IMR-90 (cell line): ENCODE data around the gene BAIAP2. TPM values are rescaled to one million over a fixed set of nuclear protein-coding genes. Genes with fewer than 3 reads are reported as not detected.

Source experiments
- ATAC-seq: fragments of 200-7000 bp; cut with Tn5 transposase; 2 replicates; pipeline ENCODE4 v1.9.1; 2020; ENCODE audit warnings: low read depth, mild to moderate bottlenecking, moderate library complexity
- BruUV-seq: library from RNA; stranded (reverse); fragments of 400-500 nt; replicated peaks from 2 replicates; lab custom pipeline; 2021; lab: Mats Ljungman, UMichigan
- CTCF ChIA-PET: fragments of 300-600 bp; formaldehyde crosslinking; extraction: SDS; loops from one replicate; lab custom pipeline; 2021; ENCODE audit warnings: antibody characterized with exemption; lab: Yijun Ruan, JAX
- POLR2A ChIA-PET: fragments of 300-600 bp; sonication (Branson Sonifier 250); formaldehyde crosslinking; loops from one replicate; lab custom pipeline; 2022; ENCODE audit warnings: antibody characterized with exemption; ENCODE audit not compliant: unreplicated experiment; lab: Charles Lee
- DNase-seq: peaks from one replicate; pipeline ENCODE4 v3.0.0; 2013
- H2AFZ ChIP-seq: replicated peaks from 2 replicates; pipeline ENCODE3; 2013; ENCODE audit warnings: low read length, mild to moderate bottlenecking; ENCODE audit not compliant: poor library complexity
- H2AK5ac ChIP-seq: 2 replicates; pipeline ENCODE4 v1.6.1; 2013; ENCODE audit warnings: low read depth, low read length, inconsistent platforms
- H2AK9ac ChIP-seq: replicated peaks from 2 replicates; pipeline ENCODE3; 2013; ENCODE audit warnings: mild to moderate bottlenecking, low read depth, low read length, moderate library complexity; ENCODE audit not compliant: poor library complexity
- H2BK120ac ChIP-seq: 2 replicates; pipeline ENCODE4 v1.6.1; 2013; ENCODE audit warnings: low read depth, low read length, inconsistent platforms
- H2BK15ac ChIP-seq: 3 replicates; pipeline ENCODE4 v1.6.1; 2013; ENCODE audit warnings: low read depth, low read length, inconsistent platforms
- H2BK20ac ChIP-seq: 2 replicates; pipeline ENCODE4 v1.6.1; 2013; ENCODE audit warnings: low read depth, mild to moderate bottlenecking, inconsistent platforms, low read length, moderate library complexity
- H2BK5ac ChIP-seq: 2 replicates; pipeline ENCODE4 v1.6.1; 2013; ENCODE audit warnings: mild to moderate bottlenecking, low read depth, low read length, inconsistent platforms; ENCODE audit not compliant: poor library complexity, severe bottlenecking
- H3K14ac ChIP-seq: replicated peaks from 2 replicates; pipeline ENCODE4 v1.6.1; 2013; ENCODE audit warnings: low read depth, low read length, inconsistent platforms
- H3K18ac ChIP-seq: 2 replicates; pipeline ENCODE4 v1.6.1; 2013; ENCODE audit warnings: low read depth, low read length, control low read depth
- H3K23ac ChIP-seq: 2 replicates; pipeline ENCODE4 v1.6.1; 2013; ENCODE audit warnings: low read depth, low read length, inconsistent platforms
- H3K27ac ChIP-seq: 2 replicates; pipeline ENCODE4 v1.5.1; 2013; ENCODE audit warnings: mild to moderate bottlenecking, control low read depth, low read length; ENCODE audit not compliant: insufficient read depth
- H3K27me3 ChIP-seq: 2 replicates; pipeline ENCODE4 v1.6.1; 2013; ENCODE audit warnings: low read length; ENCODE audit not compliant: control insufficient read depth, insufficient read depth
- H3K36me3 ChIP-seq: 2 replicates; pipeline ENCODE4 v1.6.1; 2013; ENCODE audit warnings: low read length, mixed read lengths; ENCODE audit not compliant: control insufficient read depth, insufficient read depth
- H3K4ac ChIP-seq: 2 replicates; pipeline ENCODE4 v1.6.1; 2013; ENCODE audit warnings: low read depth, low read length, inconsistent platforms
- H3K4me1 ChIP-seq: 2 replicates; pipeline ENCODE4 v1.6.1; 2013; ENCODE audit warnings: low read length, mixed read lengths; ENCODE audit not compliant: control insufficient read depth, insufficient read depth
- H3K4me2 ChIP-seq: 2 replicates; pipeline ENCODE4 v1.6.1; 2013; ENCODE audit warnings: low read depth, mild to moderate bottlenecking, control low read depth, low read length, moderate library complexity
- H3K4me3 ChIP-seq: 2 replicates; pipeline ENCODE4 v1.5.1; 2013; ENCODE audit warnings: low read depth, mild to moderate bottlenecking, control low read depth, low read length, moderate library complexity; ENCODE audit not compliant: insufficient read depth
- H3K56ac ChIP-seq: 2 replicates; pipeline ENCODE4 v1.6.1; 2013; ENCODE audit warnings: low read length, inconsistent platforms; ENCODE audit not compliant: insufficient read depth; ENCODE audit errors: extremely low read depth
- H3K79me1 ChIP-seq, 2 experiments: 2 replicates each; pipeline ENCODE4 v1.6.1; 2013; ENCODE audit warnings: low read length in 2 of 2, inconsistent platforms in 1 of 2, low read depth in 1 of 2
- H3K9ac ChIP-seq: 2 replicates; pipeline ENCODE4 v1.6.1; 2013; ENCODE audit warnings: low read depth, low read length, control low read depth
- H3K9me1 ChIP-seq: 2 replicates; pipeline ENCODE4 v1.6.1; 2013; ENCODE audit warnings: low read length, inconsistent platforms; ENCODE audit not compliant: insufficient read depth
- H3K9me3 ChIP-seq: 2 replicates; pipeline ENCODE4 v1.6.1; 2013; ENCODE audit warnings: low read length; ENCODE audit not compliant: control insufficient read depth, insufficient read depth
- H4K20me1 ChIP-seq: 2 replicates; pipeline ENCODE4 v1.6.1; 2013; ENCODE audit warnings: low read length, inconsistent platforms; ENCODE audit not compliant: insufficient read depth
- H4K5ac ChIP-seq: 2 replicates; pipeline ENCODE4 v1.6.1; 2013; ENCODE audit warnings: mild to moderate bottlenecking, low read depth, low read length, control low read depth
- H4K8ac ChIP-seq, 2 experiments: 2 replicates each; pipeline ENCODE4 v1.6.1; 2013; ENCODE audit warnings: low read depth in 2 of 2, low read length in 2 of 2, control low read depth in 1 of 2, inconsistent platforms in 1 of 2
- H4K91ac ChIP-seq: 2 replicates; pipeline ENCODE4 v1.6.1; 2013; ENCODE audit warnings: low read depth, low read length, inconsistent platforms; ENCODE audit not compliant: insufficient read depth
- BHLHE40 ChIP-seq: fragments of 150-350 bp; IDR thresholded peaks from 2 replicates; pipeline ENCODE4 v1.6.1; 2016; ENCODE audit warnings: mild to moderate bottlenecking, low read depth, low read length
- CEBPB ChIP-seq: IDR thresholded peaks from 2 replicates; pipeline ENCODE4 v1.6.1; 2012; ENCODE audit warnings: low read depth, low read length, improper control_type of control experiment
- CHD1 ChIP-seq: IDR thresholded peaks from 2 replicates; pipeline ENCODE4 v1.6.1; 2012; ENCODE audit warnings: low read depth, low read length, improper control_type of control experiment
- CTCF ChIP-seq: conservative IDR thresholded peaks from 2 replicates; pipeline ENCODE4 v1.5.1; 2012; ENCODE audit warnings: mild to moderate bottlenecking, low read depth, low read length, improper control_type of control experiment
- ELK1 ChIP-seq: fragments of 150-350 bp; IDR thresholded peaks from 2 replicates; pipeline ENCODE4 v1.6.1; 2016; ENCODE audit warnings: low read depth, mild to moderate bottlenecking, low read length, moderate library complexity, borderline replicate concordance
- FOS ChIP-seq: fragments of 150-350 bp; IDR thresholded peaks from 2 replicates; pipeline ENCODE4 v1.6.1; 2016; ENCODE audit warnings: low read depth, low read length
- MAFK ChIP-seq: IDR thresholded peaks from 2 replicates; pipeline ENCODE4 v1.6.1; 2012; ENCODE audit warnings: low read depth, low read length, improper control_type of control experiment
- MAZ ChIP-seq: IDR thresholded peaks from 2 replicates; pipeline ENCODE4 v1.6.1; 2012; ENCODE audit warnings: low read depth, mild to moderate bottlenecking, low read length, improper control_type of control experiment, moderate library complexity, borderline replicate concordance
- MXI1 ChIP-seq: IDR thresholded peaks from 2 replicates; pipeline ENCODE4 v1.6.1; 2012; ENCODE audit warnings: low read depth, mild to moderate bottlenecking, low read length, moderate library complexity, borderline replicate concordance
- NFE2L2 ChIP-seq: fragments of 150-350 bp; IDR thresholded peaks from 2 replicates; pipeline ENCODE4 v1.6.1; 2016; ENCODE audit warnings: low read depth, mild to moderate bottlenecking, low read length
- POLR2A ChIP-seq: IDR thresholded peaks from 2 replicates; pipeline ENCODE4 v1.6.1; 2012; ENCODE audit warnings: mild to moderate bottlenecking, low read depth, low read length
- RFX5 ChIP-seq: IDR thresholded peaks from 2 replicates; pipeline ENCODE4 v1.8.0; 2012; ENCODE audit warnings: low read depth, mild to moderate bottlenecking, low read length, moderate library complexity
- SMC3 ChIP-seq: fragments of 150-350 bp; IDR thresholded peaks from 2 replicates; pipeline ENCODE4 v1.6.1; 2016; ENCODE audit warnings: low read depth, mild to moderate bottlenecking, antibody characterized with exemption, low read length, moderate library complexity
- USF2 ChIP-seq: fragments of 150-350 bp; IDR thresholded peaks from 2 replicates; pipeline ENCODE4 v1.6.1; 2017; ENCODE audit warnings: mild to moderate bottlenecking, antibody characterized with exemption, low read length, low read depth
- WGBS, 2 experiments: methylation state at CpG; one replicate each; pipeline versions ENCODE4 v1.1.5 to v1.1.7; 2013; ENCODE audit warnings: missing lambda C conversion rate in 2 of 2; ENCODE audit not compliant: insufficient read length in 1 of 2; ENCODE audit errors: extremely low coverage in 2 of 2; 5-methylcytosine and 5-hydroxymethylcytosine counted together
- dilution Hi-C: fragments of 300-500 bp; cut with HindIII; formaldehyde crosslinking; loops from one replicate; pipeline ENCODE4 v1.14.3; 2018; ENCODE audit warnings: low sequenced_read_pairs; ENCODE audit not compliant: unreplicated experiment
- in situ Hi-C: fragments of 300-500 bp; cut with MboI; formaldehyde crosslinking; loops from 3 replicates; pipeline ENCODE4 v1.14.3; 2019; ENCODE audit warnings: low sequenced_read_pairs, inconsistent platforms, mixed read lengths
- intact Hi-C: fragments of 100-400 bp; cut with micrococcal nuclease; formaldehyde crosslinking; loops from 2 replicates; pipeline ENCODE4 v1.10.0; 2022
- polyA plus RNA-seq, 3 experiments: library from polyadenylated mRNA; depleted of rRNA; stranded (reverse); fragments of >200 nt; gene quantifications; 2 replicates each; pipeline ENCODE4 v1.2.3, GENCODE V29; 2012; ENCODE audit warnings: low replicate concordance in 1 of 3
- total RNA-seq: library from RNA; depleted of rRNA; stranded (reverse); fragments of >200 nt; gene quantifications from 2 replicates; pipeline ENCODE4 v1.2.3, GENCODE V29; 2012

The BAIAP2 gene
- total and polyA plus RNA-seq, 2 of the 4 experiments (the other 2 are of a cell fraction) = 18.3 to 32.6 TPM

DNA sequence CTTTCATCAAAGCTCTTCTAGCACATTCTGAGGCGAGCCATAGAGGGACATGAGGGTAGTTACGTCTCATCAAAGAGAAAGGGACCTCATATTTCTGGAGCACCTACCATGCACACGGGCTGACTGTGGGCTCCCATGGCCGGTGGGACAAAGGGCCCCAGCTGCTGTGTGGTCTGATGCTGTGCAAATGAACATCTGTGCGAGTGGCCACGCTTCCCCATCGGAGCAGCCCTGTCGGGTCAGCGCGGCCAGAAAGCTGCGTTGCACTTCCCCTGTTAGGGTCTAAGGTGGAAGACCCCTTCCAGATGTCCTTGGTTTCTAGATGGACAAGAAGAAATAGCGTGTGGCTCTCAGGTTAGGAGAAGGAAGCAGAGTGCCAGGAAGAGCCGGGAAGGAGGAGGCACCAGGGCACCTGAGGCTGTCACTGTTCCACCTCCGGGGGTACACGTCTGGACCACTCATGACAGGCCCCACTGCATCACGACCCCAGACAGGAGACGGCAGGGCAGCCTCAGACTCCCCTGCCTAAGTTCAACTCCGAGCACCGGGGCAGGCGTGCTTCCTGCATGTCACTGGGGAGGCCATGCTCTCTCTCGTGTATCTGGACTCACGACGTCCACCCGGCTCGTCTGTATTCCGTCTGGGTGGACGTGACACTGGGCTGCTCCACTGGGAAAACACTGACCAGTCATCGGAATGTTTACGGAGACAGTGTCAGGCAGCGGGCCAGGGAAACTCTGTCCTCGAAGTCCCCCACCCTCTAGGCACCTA is 8.5 kb upstream of the BAIAP2 start:
- Histone ChIP-seq H3K18ac (no peak overlapping the region), H3K36me3 (peaks cover 5% of the 10 kb centered on the region; the same call in 1 of the 2 replicates), H4K8ac (no peak overlapping the region), H2AK5ac (no peak overlapping the region), H3K4me2 (no peak overlapping the region), H3K79me1 (no peaks in the 10 kb centered on the region), H3K14ac (no peak overlapping the region), H2BK5ac (no peak overlapping the region), H3K56ac (no peak overlapping the region), H2BK15ac (no peak overlapping the region), H2BK20ac (no peak overlapping the region), H3K4me1 (peaks cover 2% of the 10 kb centered on the region; the same call in 1 of the 2 replicates), H3K27me3 (peaks cover 32% of the 10 kb centered on the region), H4K91ac (no peak overlapping the region), H3K9me1 (no peaks in the 10 kb centered on the region), H3K9me3 (peaks cover 1% of the 10 kb centered on the region; the same call in 1 of the 2 replicates), H2BK120ac (no peak overlapping the region), H3K23ac (no peak overlapping the region), H4K20me1 (no peaks in the 10 kb centered on the region), H4K5ac (no peak overlapping the region), H2AK9ac (no peak overlapping the region), H3K4me3 (no peak overlapping the region), H3K27ac (no peak overlapping the region), H3K9ac (no peak overlapping the region), H3K4ac (no peak overlapping the region), H2AFZ (peak overlapping the region; percentile 9)
- no peak for TF ChIP-seq NFE2L2
- TF ChIP-seq MAZ = no peak
- no peak for TF ChIP-seq CEBPB
- no peak for TF ChIP-seq CTCF
- no peak for TF ChIP-seq RFX5
- no peak for TF ChIP-seq MXI1
- TF ChIP-seq BHLHE40 = no peak
- no peak for TF ChIP-seq POLR2A
- no peak for TF ChIP-seq SMC3
- TF ChIP-seq ELK1 = no peak
- TF ChIP-seq USF2 = no peak
- no peak for TF ChIP-seq MAFK
- no peak for TF ChIP-seq CHD1
- TF ChIP-seq FOS = no peak
- 64% methylated on average over 15 of the region's 31 CpGs; no CpG with 5 or more reads in 1 of the 2 experiments for WGBS, 2 experiments
- in situ Hi-C loops (no loop called here), intact Hi-C loops (no loop called here), dilution Hi-C loops (no loop called here)
- ATAC-seq (no peak), DNase-seq (no peak)
- ChIA-PET CTCF (interaction anchor here (0.5 kb wide), 1 partner anchor 992 kb away, joined by 3 read pairs; no protein-coding TSS in a partner anchor), POLR2A (no interaction called here)
- BruUV-seq = no TSS peak
